Neuronal stem cell (in vitro differentiated cells): ENCODE data around the gene SETD9.
A peak's percentile ranks its signal among the peaks of the same experiment; 100 is the strongest.

Experiments
- DNase-seq: peaks from one replicate; pipeline ENCODE4 v3.0.0-alpha.2; 2013; ENCODE audit warnings: low spot score
- H2AFZ ChIP-seq: one replicate; pipeline ENCODE4 v1.6.1; 2013; ENCODE audit warnings: mild to moderate bottlenecking, low read length, inconsistent platforms
- H2AK5ac ChIP-seq: 2 replicates; pipeline ENCODE4 v1.6.1; 2013; ENCODE audit warnings: low read depth, mild to moderate bottlenecking, inconsistent platforms, low read length, moderate library complexity, mixed read lengths
- H2BK120ac ChIP-seq: 2 replicates; pipeline ENCODE4 v1.6.1; 2013; ENCODE audit warnings: low read depth, mild to moderate bottlenecking, inconsistent platforms, low read length, moderate library complexity, mixed read lengths
- H2BK12ac ChIP-seq: one replicate; pipeline ENCODE4 v1.6.1; 2013; ENCODE audit warnings: low read length, inconsistent platforms
- H2BK15ac ChIP-seq: 2 replicates; pipeline ENCODE4 v1.6.1; 2013; ENCODE audit warnings: mild to moderate bottlenecking, low read length, inconsistent platforms, mixed read lengths
- H2BK5ac ChIP-seq: one replicate; pipeline ENCODE4 v1.6.1; 2013; ENCODE audit warnings: inconsistent platforms, mild to moderate bottlenecking, low read length, moderate library complexity
- H3K14ac ChIP-seq: one replicate; pipeline ENCODE4 v1.6.1; 2013; ENCODE audit warnings: low read length, inconsistent platforms
- H3K18ac ChIP-seq: 2 replicates; pipeline ENCODE4 v1.6.1; 2013; ENCODE audit warnings: low read length, inconsistent platforms
- H3K23ac ChIP-seq: 2 replicates; pipeline ENCODE4 v1.6.1; 2013; ENCODE audit warnings: low read depth, mild to moderate bottlenecking, mixed read lengths, low read length, inconsistent platforms; ENCODE audit not compliant: poor library complexity
- H3K27ac ChIP-seq: replicated peaks from 3 replicates; pipeline ENCODE4 v1.5.1; 2013; ENCODE audit warnings: low read length, inconsistent platforms
- H3K27me3 ChIP-seq, 3 experiments: 2 replicates each; pipeline ENCODE4 v1.6.1; 2013; ENCODE audit warnings: low read length in 3 of 3, mild to moderate bottlenecking in 2 of 3, inconsistent platforms in 1 of 3, low read depth in 1 of 3, mixed read lengths in 1 of 3, moderate library complexity in 1 of 3; ENCODE audit not compliant: control insufficient read depth in 3 of 3, insufficient read depth in 3 of 3
- H3K36me3 ChIP-seq, 2 donors: replicated peaks in 1 of 2; 2 replicates each; pipeline ENCODE4 v1.6.1; 2013; ENCODE audit warnings: low read length in 2 of 2; ENCODE audit not compliant: control insufficient read depth in 2 of 2, insufficient read depth in 2 of 2
- H3K4ac ChIP-seq: 2 replicates; pipeline ENCODE4 v1.6.1; 2013; ENCODE audit warnings: inconsistent platforms, mild to moderate bottlenecking, low read length, moderate library complexity
- H3K4me1 ChIP-seq, 2 donors: 1 replicate in 1 of 2; 2 replicates in 1 of 2; pipeline ENCODE4 v1.6.1; 2013; ENCODE audit warnings: low read length in 2 of 2, low read depth in 1 of 2; ENCODE audit not compliant: control insufficient read depth in 2 of 2, insufficient read depth in 1 of 2
- H3K4me2 ChIP-seq: one replicate; pipeline ENCODE4 v1.6.1; 2013; ENCODE audit warnings: mild to moderate bottlenecking, low read length, inconsistent platforms; ENCODE audit not compliant: insufficient read depth, poor library complexity, severe bottlenecking
- H3K4me3 ChIP-seq, 2 donors: 2 replicates each; pipeline ENCODE4 v1.5.1; 2013; ENCODE audit warnings: low read length in 2 of 2, mild to moderate bottlenecking in 2 of 2, inconsistent platforms in 1 of 2, moderate library complexity in 1 of 2
- H3K79me1 ChIP-seq: one replicate; pipeline ENCODE4 v1.6.1; 2013; ENCODE audit warnings: low read depth, mild to moderate bottlenecking, inconsistent platforms, low read length, moderate library complexity
- H3K9ac ChIP-seq: one replicate; pipeline ENCODE4 v1.6.1; 2013; ENCODE audit warnings: mild to moderate bottlenecking, low read depth, low read length, inconsistent platforms; ENCODE audit not compliant: poor library complexity
- H3K9me3 ChIP-seq, 2 donors: replicated peaks in 1 of 2; 2 replicates each; pipeline versions ENCODE3 to v1.6.1; 2013; ENCODE audit warnings: low read length in 2 of 2, mild to moderate bottlenecking in 2 of 2, inconsistent platforms in 1 of 2, low read depth in 1 of 2, mixed read lengths in 1 of 2, moderate library complexity in 1 of 2; ENCODE audit not compliant: control insufficient read depth in 2 of 2, insufficient read depth in 1 of 2
- H4K8ac ChIP-seq: one replicate; pipeline ENCODE4 v1.6.1; 2013; ENCODE audit warnings: low read depth, mild to moderate bottlenecking, inconsistent platforms, low read length, moderate library complexity
- H4K91ac ChIP-seq: one replicate; pipeline ENCODE4 v1.6.1; 2013; ENCODE audit warnings: low read length, low read depth, mild to moderate bottlenecking, inconsistent platforms; ENCODE audit not compliant: poor library complexity
- WGBS, 2 donors: extraction: QIAGEN DNeasy Blood & Tissue Kit; methylation state at CpG; one replicate each; pipeline ENCODE4 v1.1.7; 2013; ENCODE audit warnings: missing lambda C conversion rate in 2 of 2, mixed read lengths in 1 of 2; ENCODE audit not compliant: insufficient read length in 2 of 2, insufficient replicate concordance in 1 of 2; ENCODE audit errors: extremely low coverage in 2 of 2; 5-methylcytosine and 5-hydroxymethylcytosine counted together

Gene SETD9

GRCh38 chr5:56908942-56909293, 478 bp upstream of the SETD9 start:
- Histone ChIP-seq H2AFZ (peak overlapping the region; percentile 93), H3K14ac (peak overlapping the region; percentile 75), H3K36me3 (peaks cover 0 to 11% of the 10 kb centered on the region in 2 donors), H3K79me1 (no peaks in the 10 kb centered on the region), H2AK5ac (peak overlapping the region; percentile 86), H3K4me1 (peaks cover 5% of the 10 kb centered on the region in 2 donors), H4K91ac (no peak overlapping the region), H3K23ac (peak overlapping the region; percentile 100), H3K4me3 (peak overlapping the region; percentile 60 to 93), H3K9ac (peak overlapping the region; percentile 95), H3K4me2 (peak overlapping the region; percentile 59), H3K27me3 (no peaks in the 10 kb centered on the region), H3K18ac (peak overlapping the region; percentile 100), H3K27ac (peak overlapping the region; percentile 98), H2BK120ac (no peak overlapping the region), H3K4ac (no peak overlapping the region), H3K9me3 (peaks cover 3 to 4% of the 10 kb centered on the region in 2 donors), H2BK12ac (no peak overlapping the region), H2BK5ac (peak overlapping the region; percentile 93), H4K8ac (no peak overlapping the region), H2BK15ac (peak overlapping the region; percentile 95)
- peak; percentile 14 for DNase-seq
- no CpG with 5 or more reads among the region's 19 CpGs for WGBS, 2 donors

GRCh38 chr5:56910210-56910965, 992 bp downstream of the SETD9 start:
- H3K4me1 ChIP-seq = peaks cover 5% of the 10 kb centered on the region in 2 donors
- H3K27me3 ChIP-seq = no peaks in the 10 kb centered on the region
- no peaks in the 10 kb centered on the region for H3K79me1 ChIP-seq
- peak overlapping the region; percentile 98 for H4K8ac ChIP-seq
- no peak overlapping the region for H2AK5ac ChIP-seq
- H2AFZ ChIP-seq = peak overlapping the region; percentile 90
- peak overlapping the region; percentile 75 for H3K4me2 ChIP-seq
- H2BK15ac ChIP-seq = no peak overlapping the region
- peak overlapping the region; percentile 72 for H3K9ac ChIP-seq
- peak overlapping the region; percentile 86 for H3K27ac ChIP-seq
- H3K18ac ChIP-seq = peak overlapping the region; percentile 97
- peak overlapping the region; percentile 42 for H2BK5ac ChIP-seq
- no peak overlapping the region for H3K14ac ChIP-seq
- no peak overlapping the region for H3K4ac ChIP-seq
- H3K23ac ChIP-seq = peak overlapping the region; percentile 90
- H2BK12ac ChIP-seq = no peak overlapping the region
- H2BK120ac ChIP-seq = no peak overlapping the region
- no peak overlapping the region for H4K91ac ChIP-seq
- H3K9me3 ChIP-seq = no peaks in the 10 kb centered on the region
- peak overlapping the region; percentile 61 to 81 for H3K4me3 ChIP-seq
- no CpG with 5 or more reads among the region's 29 CpGs for WGBS, 2 donors
- no peak for DNase-seq
- peaks cover 0 to 25% of the 10 kb centered on the region in 2 donors for H3K36me3 ChIP-seq

GRCh38 chr5:56913766-56914165, 4.4 kb downstream of the SETD9 start:
- WGBS, 2 donors = no CpG with 5 or more reads among the region's 3 CpGs
- Histone ChIP-seq H4K91ac (no peak overlapping the region), H2BK12ac (no peak overlapping the region), H3K27ac (no peak overlapping the region), H3K27me3 (no peaks in the 10 kb centered on the region), H2AK5ac (no peak overlapping the region), H3K4ac (no peak overlapping the region), H3K4me1 (peaks cover 3 to 5% of the 10 kb centered on the region in 2 donors), H2BK120ac (no peak overlapping the region), H3K14ac (no peak overlapping the region), H3K9ac (no peak overlapping the region), H3K4me2 (no peak overlapping the region), H4K8ac (no peak overlapping the region), H3K79me1 (no peaks in the 10 kb centered on the region), H2BK15ac (no peak overlapping the region), H3K4me3 (no peak overlapping the region), H3K23ac (no peak overlapping the region), H2BK5ac (no peak overlapping the region), H3K36me3 (peaks cover 0 to 53% of the 10 kb centered on the region in 2 donors), H3K18ac (no peak overlapping the region), H2AFZ (no peak overlapping the region), H3K9me3 (no peaks in the 10 kb centered on the region)
- DNase-seq = no peak

GRCh38 chr5:56914678-56915077, 5.3 kb downstream of the SETD9 start:
- Histone ChIP-seq H3K4me2 (no peak overlapping the region), H3K23ac (no peak overlapping the region), H2AFZ (no peak overlapping the region), H3K9ac (no peak overlapping the region), H3K4me3 (no peak overlapping the region), H3K18ac (no peak overlapping the region), H2BK5ac (no peak overlapping the region), H3K27ac (no peak overlapping the region), H2AK5ac (no peak overlapping the region), H3K9me3 (no peaks in the 10 kb centered on the region), H4K91ac (no peak overlapping the region), H3K4me1 (peaks cover 3 to 5% of the 10 kb centered on the region in 2 donors), H2BK120ac (no peak overlapping the region), H4K8ac (no peak overlapping the region), H2BK15ac (no peak overlapping the region), H3K14ac (no peak overlapping the region), H2BK12ac (no peak overlapping the region), H3K79me1 (no peaks in the 10 kb centered on the region), H3K27me3 (no peaks in the 10 kb centered on the region), H3K4ac (no peak overlapping the region), H3K36me3 (peaks cover 0 to 62% of the 10 kb centered on the region in 2 donors)
- DNase-seq = no peak
- WGBS, 2 donors = no CpG with 5 or more reads among the region's 2 CpGs
